ENCODE measurements around the gene SLC7A7. TPM values are rescaled to one million over a fixed set of nuclear protein-coding genes. Genes with fewer than 3 reads are reported as not detected.
A peak's percentile ranks its signal among the peaks of the same experiment; 100 is the strongest.

Gene SLC7A7
- total and polyA plus RNA-seq, 2 of the 13 experiments (the other 11 are each of a cell fraction or from before 2014, with no cell fraction given): 0.13 to 0.63 TPM

GRCh38 chr14:22829661-22830442 lies 14.6 kb upstream of the SLC7A7 start, which contains the start of gene MRPL52 (continued):
- TF ChIP-seq NFAT5 (CRISPR knock-in tag; IDR thresholded peaks at IDR 0.05): peak; percentile 66; the same call in 1 of the 2 replicates
- TF ChIP-seq ZNF234 (CRISPR knock-in tag; conservative IDR thresholded peaks at IDR 0.05): no peak
- no peak for TF ChIP-seq ZNF24 (IDR thresholded peaks at IDR 0.05)
- TF ChIP-seq TRAFD1 (CRISPR knock-in tag; IDR thresholded peaks at IDR 0.05; ENCODE audit: borderline replicate concordance): no peak; the same call in 1 of the 2 replicates
- TF ChIP-seq ZNF354B (CRISPR knock-in tag; IDR thresholded peaks at IDR 0.05): no peak
- no peak for TF ChIP-seq RARA (CRISPR knock-in tag; IDR thresholded peaks at IDR 0.05)
- TF ChIP-seq DRAP1 (CRISPR knock-in tag; IDR thresholded peaks at IDR 0.05): peak; percentile 71; the same call in 1 of the 2 replicates
- TF ChIP-seq ZNF264 (CRISPR knock-in tag; IDR thresholded peaks at IDR 0.05): no peak
- TF ChIP-seq MYC (CRISPR knock-in tag; IDR thresholded peaks at IDR 0.05; ENCODE audit: borderline replicate concordance): peak; percentile 84
- no peak for TF ChIP-seq ZNF138 (CRISPR knock-in tag; IDR thresholded peaks at IDR 0.05; ENCODE audit: low read depth)
- TF ChIP-seq ZNF430 (CRISPR knock-in tag; IDR thresholded peaks at IDR 0.05): peak; percentile 82; the same call in 1 of the 2 replicates
- TF ChIP-seq ZSCAN30 (CRISPR knock-in tag; IDR thresholded peaks at IDR 0.05): no peak
- TF ChIP-seq NCOA5 (CRISPR knock-in tag; IDR thresholded peaks at IDR 0.05): 0 out of 2 replicates have a peak, but pooled peaks have one; percentile 73
- peak; percentile 70 for TF ChIP-seq HNF1B (CRISPR knock-in tag; IDR thresholded peaks at IDR 0.05)
- TF ChIP-seq ZNF317 (CRISPR knock-in tag; IDR thresholded peaks at IDR 0.05): peak; percentile 88
- TF ChIP-seq AKAP8 (CRISPR knock-in tag; IDR thresholded peaks at IDR 0.05): peak; percentile 37; the same call in 1 of the 2 replicates
- peak; percentile 81; the same call in 1 of the 2 replicates for TF ChIP-seq ZNF280D (CRISPR knock-in tag; IDR thresholded peaks at IDR 0.05)

Data from HepG2 (cell line).